ENCODE measurements around the gene LCOR. TPM values are rescaled to one million over a fixed set of nuclear protein-coding genes. Genes with fewer than 3 reads are reported as not detected.
A peak's percentile ranks its signal among the peaks of the same experiment; 100 is the strongest.

LCOR gene
- total RNA-seq, 6 experiments from 2014 or later, result 26.5 to 32.6 (median 29.3) TPM

- Mint-ChIP-seq H3K9me3 (no peaks in the 10 kb centered on the region), H3K27ac (no peak overlapping the region), H3K36me3 (ENCODE audit: low read depth) (no peaks in the 10 kb centered on the region), H3K4me3 (no peak overlapping the region), H3K4me1 (ENCODE audit: low read depth) (peaks cover 18% of the 10 kb centered on the region), H3K27me3 (ENCODE audit: insufficient read depth) (peaks cover 29% of the 10 kb centered on the region)
- TF ChIP-seq CTCF (IDR thresholded peaks at IDR 0.05), result no peak
- DNase-seq, result no peak
Measured at GRCh38 chr10:97034301-97034700, 202.2 kb downstream of the LCOR start.

GRCh38 chr10:97034958-97035769 lies 203.1 kb downstream of the LCOR start:
- Mint-ChIP-seq H3K4me1 (ENCODE audit: low read depth) (peaks cover 16% of the 10 kb centered on the region; the same call in 1 of the 2 replicates), H3K36me3 (ENCODE audit: low read depth) (no peaks in the 10 kb centered on the region), H3K27me3 (ENCODE audit: insufficient read depth) (peaks cover 32% of the 10 kb centered on the region), H3K27ac (no peak overlapping the region), H3K9me3 (no peaks in the 10 kb centered on the region), H3K4me3 (no peak overlapping the region)
- TF ChIP-seq CTCF (IDR thresholded peaks at IDR 0.05), result no peak
- DNase-seq, result no peak

GRCh38 chr10:97037365-97038361 lies 205.6 kb downstream of the LCOR start:
- H3K27ac Mint-ChIP-seq, result no peak overlapping the region
- H3K4me3 Mint-ChIP-seq, result peak overlapping the region; percentile 75
- DNase-seq, result peak; percentile 83
- TF ChIP-seq CTCF (IDR thresholded peaks at IDR 0.05), result peak; percentile 94
- no peaks in the 10 kb centered on the region for H3K9me3 Mint-ChIP-seq
- H3K27me3 Mint-ChIP-seq (ENCODE audit: insufficient read depth), result peaks cover 38% of the 10 kb centered on the region
- no peaks in the 10 kb centered on the region for H3K36me3 Mint-ChIP-seq (ENCODE audit: low read depth)
- H3K4me1 Mint-ChIP-seq (ENCODE audit: low read depth), result peaks cover 16% of the 10 kb centered on the region; the same call in 1 of the 2 replicates

GRCh38 chr10:97038688-97039087 lies 206.6 kb downstream of the LCOR start:
- peaks cover 34% of the 10 kb centered on the region for H3K27me3 Mint-ChIP-seq (ENCODE audit: insufficient read depth)
- H3K27ac Mint-ChIP-seq, result no peak overlapping the region
- H3K36me3 Mint-ChIP-seq (ENCODE audit: low read depth), result no peaks in the 10 kb centered on the region
- H3K4me3 Mint-ChIP-seq, result no peak overlapping the region
- peaks cover 16% of the 10 kb centered on the region; the same call in 1 of the 2 replicates for H3K4me1 Mint-ChIP-seq (ENCODE audit: low read depth)
- H3K9me3 Mint-ChIP-seq, result no peaks in the 10 kb centered on the region
- TF ChIP-seq CTCF (IDR thresholded peaks at IDR 0.05), result no peak
- no peak for DNase-seq

- Mint-ChIP-seq H3K9me3 (no peaks in the 10 kb centered on the region), H3K36me3 (ENCODE audit: low read depth) (no peaks in the 10 kb centered on the region), H3K4me1 (ENCODE audit: low read depth) (peaks cover 16% of the 10 kb centered on the region; the same call in 1 of the 2 replicates), H3K27ac (no peak overlapping the region), H3K27me3 (ENCODE audit: insufficient read depth) (peaks cover 31% of the 10 kb centered on the region), H3K4me3 (no peak overlapping the region)
- no peak for DNase-seq
- TF ChIP-seq CTCF (IDR thresholded peaks at IDR 0.05), result no peak
Measured at GRCh38 chr10:97039538-97040247, 207.6 kb downstream of the LCOR start.

Data from HFFc6 (cell line).